Measurements from ENCODE around the gene SF3B5.
A peak's percentile ranks its signal among the peaks of the same experiment; 100 is the strongest.

SF3B5 gene

DNA sequence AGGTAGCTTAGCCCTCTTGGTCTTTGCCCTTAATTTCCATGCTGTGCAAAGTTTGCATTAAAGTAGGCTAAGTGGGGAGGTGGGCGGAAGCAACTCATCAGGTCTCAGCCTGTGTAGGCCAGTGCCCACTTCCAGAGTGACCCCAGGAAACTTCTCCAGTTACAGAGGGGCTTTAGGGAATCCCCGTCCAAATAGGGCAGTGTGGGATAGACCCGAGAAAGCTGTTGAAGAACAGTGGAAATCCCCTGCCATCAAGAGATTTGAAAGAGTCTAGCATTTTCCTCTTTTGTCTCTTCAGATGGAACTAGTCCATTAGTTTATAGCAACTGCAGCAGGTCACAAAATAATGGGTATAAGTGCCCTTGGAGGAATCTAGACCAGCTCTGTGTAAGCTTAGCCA, 20.2 kb downstream of the SF3B5 start:
- TF ChIP-seq, protein P1, sequence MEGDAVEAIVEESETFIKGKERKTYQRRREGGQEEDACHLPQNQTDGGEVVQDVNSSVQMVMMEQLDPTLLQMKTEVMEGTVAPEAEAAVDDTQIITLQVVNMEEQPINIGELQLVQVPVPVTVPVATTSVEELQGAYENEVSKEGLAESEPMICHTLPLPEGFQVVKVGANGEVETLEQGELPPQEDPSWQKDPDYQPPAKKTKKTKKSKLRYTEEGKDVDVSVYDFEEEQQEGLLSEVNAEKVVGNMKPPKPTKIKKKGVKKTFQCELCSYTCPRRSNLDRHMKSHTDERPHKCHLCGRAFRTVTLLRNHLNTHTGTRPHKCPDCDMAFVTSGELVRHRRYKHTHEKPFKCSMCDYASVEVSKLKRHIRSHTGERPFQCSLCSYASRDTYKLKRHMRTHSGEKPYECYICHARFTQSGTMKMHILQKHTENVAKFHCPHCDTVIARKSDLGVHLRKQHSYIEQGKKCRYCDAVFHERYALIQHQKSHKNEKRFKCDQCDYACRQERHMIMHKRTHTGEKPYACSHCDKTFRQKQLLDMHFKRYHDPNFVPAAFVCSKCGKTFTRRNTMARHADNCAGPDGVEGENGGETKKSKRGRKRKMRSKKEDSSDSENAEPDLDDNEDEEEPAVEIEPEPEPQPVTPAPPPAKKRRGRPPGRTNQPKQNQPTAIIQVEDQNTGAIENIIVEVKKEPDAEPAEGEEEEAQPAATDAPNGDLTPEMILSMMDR (IDR thresholded peaks at IDR 0.05; ENCODE audit: extremely low read depth, missing control alignments), result no peak
- DNase-seq (ENCODE audit: low spot score), result no peak

DNA sequence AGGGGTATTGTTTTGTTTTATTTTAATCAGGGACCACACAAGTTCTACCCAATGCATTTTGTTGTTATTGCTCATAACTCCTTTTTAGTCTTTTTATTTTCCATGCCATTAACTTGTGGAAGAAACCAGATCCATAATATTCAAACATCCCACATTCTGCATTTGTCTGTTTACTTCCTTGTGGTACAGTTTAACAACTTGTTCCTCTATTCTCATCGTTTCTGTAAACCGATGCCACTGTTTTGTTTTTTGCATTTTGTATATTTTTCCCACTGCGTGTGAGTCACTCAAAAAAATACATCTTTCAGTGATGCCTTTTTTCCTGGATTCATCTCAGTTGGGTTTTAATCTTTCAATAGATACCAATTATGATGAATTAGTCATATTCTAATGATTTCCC, 22.3 kb downstream of the SF3B5 start:
- TF ChIP-seq, protein P1 (IDR thresholded peaks at IDR 0.05; ENCODE audit: extremely low read depth, missing control alignments), result no peak

DNA sequence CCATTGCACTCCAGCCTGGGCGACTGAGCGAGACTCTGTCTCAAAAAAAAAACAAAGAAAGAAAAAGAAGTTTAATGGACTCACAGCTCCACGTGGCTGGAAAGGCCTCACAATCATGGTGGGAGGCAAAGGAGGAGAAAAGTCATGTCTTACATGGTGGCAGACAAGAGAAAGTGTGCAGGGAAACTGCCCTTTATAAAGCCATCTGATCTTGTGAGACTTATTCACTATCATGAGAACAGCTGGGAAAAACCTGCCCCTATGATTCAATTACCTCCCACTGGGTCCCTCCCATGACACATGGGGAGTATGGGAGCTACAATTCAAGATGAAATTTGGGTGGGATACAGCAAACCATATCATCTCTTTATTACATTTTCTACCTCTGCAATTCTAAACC, 25.9 kb downstream of the SF3B5 start:
- TF ChIP-seq, protein P1 (IDR thresholded peaks at IDR 0.05; ENCODE audit: extremely low read depth, missing control alignments), result no peak
- DNase-seq (ENCODE audit: low spot score), result no peak

More for the DNA sequence above, 22.3 kb downstream of the SF3B5 start:
- DNase-seq (ENCODE audit: low spot score), result no peak

- TF ChIP-seq, protein P1 (IDR thresholded peaks at IDR 0.05; ENCODE audit: extremely low read depth, missing control alignments), result no peak
- DNase-seq (ENCODE audit: low spot score), result no peak
Observed at GRCh38 chr6:144068794-144069193, 26.6 kb downstream of the SF3B5 start.

DNA sequence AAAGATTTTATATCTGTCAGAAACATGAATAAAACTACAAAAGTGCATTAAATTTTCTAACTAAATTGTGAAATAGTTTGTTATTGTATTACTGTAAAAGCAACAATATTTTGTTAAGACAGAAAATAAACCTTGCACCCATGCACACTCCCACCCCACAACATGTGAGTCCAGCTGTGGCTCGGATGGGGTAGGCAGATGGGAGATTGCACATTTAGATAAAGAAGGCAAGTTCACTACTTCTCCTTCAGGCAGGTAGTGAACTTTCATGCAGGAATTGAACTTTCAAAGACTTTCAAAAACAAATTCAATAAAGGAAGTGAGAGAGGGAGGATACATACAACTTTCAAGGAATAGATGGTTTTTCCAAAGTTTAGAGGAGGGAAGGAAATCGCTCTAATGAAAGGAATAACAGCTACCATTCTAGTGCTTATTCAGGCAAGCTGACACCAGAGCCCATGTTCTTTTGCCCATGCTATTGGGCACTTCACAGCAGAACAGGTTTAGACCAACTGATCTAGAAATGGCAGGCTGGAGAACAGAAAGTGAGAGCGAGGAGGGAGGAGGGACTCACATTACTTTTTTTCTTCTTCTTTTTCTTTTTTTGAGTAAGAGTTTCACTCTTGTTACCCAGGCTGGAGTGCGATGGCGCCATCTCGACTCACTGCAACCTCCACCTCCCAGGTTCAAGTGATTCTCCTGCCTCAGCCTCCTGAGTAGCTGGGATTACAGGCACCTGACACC, 28.5 kb downstream of the SF3B5 start:
- DNase-seq (ENCODE audit: low spot score), result peak; percentile 73
- TF ChIP-seq, protein P1 (IDR thresholded peaks at IDR 0.05; ENCODE audit: extremely low read depth, missing control alignments), result no peak

GRCh38 chr6:144066255-144066654, 29.1 kb downstream of the SF3B5 start:
- TF ChIP-seq, protein P1 (IDR thresholded peaks at IDR 0.05; ENCODE audit: extremely low read depth, missing control alignments), result no peak
- DNase-seq (ENCODE audit: low spot score), result no peak

DNA sequence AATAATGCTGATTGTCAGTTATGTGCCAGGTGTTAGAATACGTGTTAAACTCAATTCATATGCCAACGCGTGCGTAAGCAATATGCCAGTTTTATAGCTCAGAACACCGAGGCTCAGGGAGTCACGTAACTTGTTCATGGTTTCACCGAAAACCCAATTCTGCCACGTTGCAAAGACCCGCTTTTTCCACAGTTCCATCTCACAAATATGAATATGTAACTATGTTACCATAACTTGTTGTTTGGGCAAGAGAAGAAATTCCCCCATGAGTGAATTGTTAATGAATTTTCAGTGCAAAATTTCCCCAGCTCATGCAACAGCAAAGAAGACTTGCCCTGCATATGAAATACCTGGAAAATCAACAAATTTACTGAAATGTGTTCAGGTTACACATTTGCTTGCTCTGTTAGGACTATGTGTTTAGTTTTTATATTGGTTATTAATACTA, 30.1 kb downstream of the SF3B5 start:
- TF ChIP-seq, protein P1 (IDR thresholded peaks at IDR 0.05; ENCODE audit: extremely low read depth, missing control alignments), result no peak
- peak; percentile 36 for DNase-seq (ENCODE audit: low spot score)
